GM18502 (cell line): ENCODE results near the gene EDA.
A peak's percentile ranks its signal among the peaks of the same experiment; 100 is the strongest.

Experiments used
- ATAC-seq: cut with Tn5 transposase; IDR thresholded peaks from one replicate; pipeline ENCODE4 v1.9.1; 2021; ENCODE audit warnings: mild to moderate bottlenecking; ENCODE audit not compliant: unreplicated experiment, poor library complexity

EDA gene

DNA sequence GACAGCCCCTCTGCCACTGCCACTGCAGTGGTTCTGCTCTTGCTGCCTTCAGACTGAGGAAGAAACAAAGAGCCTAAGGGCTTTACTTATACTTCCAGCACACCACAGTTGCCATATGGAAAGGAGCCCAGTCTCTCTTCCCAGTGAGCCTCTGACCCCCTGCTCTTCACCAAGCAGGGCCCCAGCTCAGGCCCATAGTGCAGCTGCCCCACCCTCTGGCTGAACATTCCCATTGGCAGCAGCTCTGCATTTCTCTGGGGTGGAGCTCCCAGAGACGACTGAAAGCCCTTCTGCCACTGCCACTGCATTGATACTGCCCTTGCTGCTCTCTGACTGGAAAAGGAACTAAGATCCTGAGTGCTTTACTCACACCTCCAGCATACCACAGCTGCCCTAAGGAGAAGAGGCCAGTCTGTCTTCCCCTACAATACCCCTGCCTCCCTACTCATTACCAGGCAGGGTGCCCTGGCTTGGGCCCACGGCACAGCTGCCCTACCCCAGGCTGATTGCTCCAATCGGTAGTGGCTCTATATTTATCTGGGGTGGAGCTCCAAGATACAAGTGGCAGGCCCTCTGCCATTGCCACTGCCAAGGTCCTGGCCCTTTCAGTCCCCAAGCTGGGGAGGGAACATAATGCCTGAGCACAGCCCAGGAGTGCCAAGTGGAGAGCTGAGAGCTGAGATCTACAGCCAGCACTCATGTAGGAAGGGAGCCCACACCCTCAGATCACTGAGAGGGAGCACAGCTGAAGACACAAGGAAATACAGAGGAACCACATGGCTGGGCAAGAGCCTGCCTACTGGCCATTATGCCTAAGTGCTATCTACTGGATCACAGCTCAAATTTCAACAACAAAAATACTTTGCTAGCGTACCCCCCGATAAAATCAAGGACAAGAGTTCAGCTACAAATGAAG lies 397.8 kb downstream of the EDA start:
- ATAC-seq: no peak

DNA sequence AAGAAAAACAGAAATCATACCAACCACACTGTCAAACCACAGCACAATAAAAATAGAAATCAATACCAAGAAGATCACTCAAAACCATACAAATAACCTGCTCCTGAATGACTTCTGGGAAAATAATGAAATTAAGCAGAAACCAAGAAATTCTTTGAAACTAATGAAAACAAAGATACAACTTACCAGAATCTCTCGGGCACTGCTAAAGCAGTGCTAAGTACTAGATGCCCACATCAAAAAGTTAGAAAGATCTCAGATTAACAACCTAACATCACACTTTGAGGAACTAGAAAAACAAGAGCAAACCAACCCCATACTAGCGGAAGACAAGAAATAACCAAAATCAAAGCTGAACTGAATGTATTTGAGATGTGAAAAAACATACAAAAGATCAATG lies 400.6 kb downstream of the EDA start:
- no peak for ATAC-seq

DNA sequence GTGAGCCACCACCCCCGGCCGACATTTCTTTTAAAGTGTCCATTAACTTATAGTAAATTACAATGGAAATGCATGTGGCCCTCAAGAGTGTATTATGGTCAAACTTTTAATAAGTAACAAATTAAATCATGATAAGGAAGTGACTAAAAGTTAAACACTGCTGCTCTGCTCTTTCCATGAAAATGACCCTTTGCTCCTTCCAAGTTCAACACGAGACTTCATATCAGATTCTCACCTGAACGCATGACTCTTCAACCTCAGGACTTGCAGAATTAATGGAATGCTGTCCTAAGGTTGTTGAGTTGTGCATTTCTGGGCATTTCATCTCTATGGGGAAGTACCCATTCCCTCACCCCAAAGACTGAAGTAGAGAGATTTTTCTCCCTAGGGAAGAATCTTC lies 406.7 kb downstream of the EDA start:
- ATAC-seq: no peak

DNA sequence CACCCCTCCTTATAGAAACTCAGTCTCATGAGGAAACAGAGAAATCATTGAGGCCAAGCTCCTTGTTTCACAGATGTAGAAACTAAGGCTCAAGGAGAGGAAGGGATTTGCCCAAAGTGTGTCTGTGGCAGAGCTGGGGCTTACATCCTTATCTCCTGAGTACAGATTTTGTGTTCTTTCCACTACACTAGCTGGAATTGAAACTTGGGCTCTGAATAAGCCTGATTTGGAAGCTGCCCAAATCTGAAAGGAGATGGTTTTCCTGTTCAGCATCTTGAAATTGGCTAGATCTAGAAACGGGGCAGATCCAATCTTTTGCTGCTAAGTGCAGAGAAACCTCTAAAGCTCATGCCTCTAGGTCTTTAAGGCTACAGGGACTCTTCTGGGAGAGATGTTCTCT lies 409.6 kb downstream of the EDA start:
- no peak for ATAC-seq

DNA sequence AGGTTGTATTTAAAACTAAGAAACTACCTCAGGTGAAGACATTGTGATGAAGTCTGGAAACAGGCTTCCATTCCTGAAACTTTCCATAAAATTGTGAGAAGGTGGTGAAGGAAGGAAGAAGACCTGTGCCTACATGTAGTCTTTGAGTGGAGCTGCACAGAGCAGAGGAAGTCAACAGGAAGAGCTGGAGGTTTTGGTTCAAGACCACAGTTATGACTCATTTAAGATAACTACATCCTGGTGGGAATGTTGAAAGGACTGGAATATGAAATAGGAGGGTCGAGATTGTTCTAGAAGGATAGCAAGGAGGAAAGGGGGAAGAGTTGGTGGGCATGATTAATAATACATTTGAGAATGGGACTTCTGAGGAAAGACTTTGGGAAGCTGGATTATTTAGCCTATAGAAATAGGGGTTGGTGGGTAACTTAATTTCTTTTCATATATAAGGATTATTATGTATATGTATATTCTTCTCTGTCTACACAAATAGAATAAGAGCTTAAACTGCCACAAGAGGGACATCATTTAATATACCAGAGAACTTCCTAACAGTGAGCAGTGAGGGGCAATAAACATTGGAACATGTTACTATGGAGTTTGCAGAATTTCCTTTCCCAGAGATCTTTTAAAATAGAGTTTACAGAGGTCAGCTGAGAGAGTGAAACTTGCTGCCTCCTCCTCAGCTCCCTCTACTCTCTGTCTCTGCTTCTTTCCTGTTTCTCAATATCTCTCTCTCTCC lies 410.4 kb downstream of the EDA start:
- no peak for ATAC-seq

DNA sequence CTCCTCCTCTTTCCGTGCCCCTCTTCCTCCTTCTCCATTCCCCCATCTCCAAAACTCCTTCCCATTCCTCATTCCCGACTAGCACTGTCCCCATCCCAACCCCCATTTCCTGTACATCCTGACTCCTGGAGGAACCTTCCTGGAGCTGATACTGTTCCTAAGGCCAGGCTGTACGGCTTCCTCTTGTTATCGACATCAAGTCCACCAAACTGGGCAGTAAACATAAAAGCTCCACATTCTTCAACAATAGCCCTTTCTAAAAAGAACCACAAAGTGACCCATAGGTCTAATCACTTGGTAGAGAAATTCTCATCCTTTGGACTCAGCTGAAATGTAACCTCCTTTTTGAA lies 410.9 kb downstream of the EDA start:
- ATAC-seq: no peak

DNA sequence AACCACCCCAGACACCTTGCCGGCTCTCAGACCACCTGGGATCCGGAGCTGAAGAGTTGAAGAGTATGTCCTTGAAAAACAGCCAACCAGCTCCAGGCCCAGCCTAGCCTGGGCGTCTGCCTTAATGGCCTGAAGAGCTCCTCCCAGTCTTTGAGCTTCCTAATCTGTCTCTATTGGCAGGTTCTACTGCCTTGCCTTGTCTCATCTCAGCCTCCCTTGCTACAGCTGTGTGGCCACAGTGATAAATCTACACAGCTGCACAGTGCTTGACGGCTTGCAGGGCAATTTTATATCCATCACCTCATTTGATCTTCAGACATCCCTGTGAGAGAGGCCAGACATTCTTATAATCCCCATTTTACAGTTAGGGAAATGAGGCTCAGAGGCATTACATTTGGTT lies 413.9 kb downstream of the EDA start:
- ATAC-seq: no peak

DNA sequence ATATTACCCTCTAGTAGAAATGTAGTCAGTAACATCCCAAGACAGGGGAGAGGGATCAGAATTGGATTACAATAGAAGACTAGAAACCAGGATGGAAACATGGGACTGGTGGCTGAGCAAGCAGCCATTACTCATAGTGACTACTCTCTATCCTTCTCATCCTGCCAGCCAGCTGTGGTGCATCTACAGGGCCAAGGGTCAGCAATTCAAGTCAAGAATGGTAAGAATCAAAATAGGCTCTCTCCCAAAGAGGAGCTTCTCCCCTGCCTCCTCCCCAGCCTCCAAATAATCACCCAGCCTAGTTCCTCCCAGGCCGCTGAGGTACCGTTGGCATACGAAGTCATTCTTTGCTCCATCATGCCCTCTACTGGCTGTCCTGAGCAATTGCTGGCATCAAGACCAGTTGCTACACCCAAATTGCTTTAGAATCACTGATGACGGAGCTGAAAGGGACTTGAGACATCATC lies 414.4 kb downstream of the EDA start:
- peak; percentile 76 for ATAC-seq

DNA sequence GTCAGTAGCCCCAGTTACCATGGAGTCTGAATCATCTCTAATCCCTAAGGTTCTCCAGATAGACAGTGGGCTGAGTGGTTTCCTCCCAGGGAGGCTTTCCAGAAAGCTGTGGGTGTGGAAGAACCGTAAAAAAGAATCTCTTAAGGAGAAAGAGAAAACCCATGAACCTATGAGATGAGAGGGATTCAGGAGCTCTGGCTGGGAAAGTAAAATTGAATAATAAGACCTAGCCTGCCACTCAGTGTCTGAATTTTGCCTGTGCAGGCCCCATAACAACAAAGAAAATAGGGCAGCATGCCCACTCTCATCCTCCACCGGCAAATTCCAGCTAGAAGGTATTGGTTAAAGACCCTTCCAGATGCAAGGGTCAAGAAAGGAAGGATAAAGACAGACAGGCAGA lies 416.9 kb downstream of the EDA start:
- ATAC-seq: no peak

DNA sequence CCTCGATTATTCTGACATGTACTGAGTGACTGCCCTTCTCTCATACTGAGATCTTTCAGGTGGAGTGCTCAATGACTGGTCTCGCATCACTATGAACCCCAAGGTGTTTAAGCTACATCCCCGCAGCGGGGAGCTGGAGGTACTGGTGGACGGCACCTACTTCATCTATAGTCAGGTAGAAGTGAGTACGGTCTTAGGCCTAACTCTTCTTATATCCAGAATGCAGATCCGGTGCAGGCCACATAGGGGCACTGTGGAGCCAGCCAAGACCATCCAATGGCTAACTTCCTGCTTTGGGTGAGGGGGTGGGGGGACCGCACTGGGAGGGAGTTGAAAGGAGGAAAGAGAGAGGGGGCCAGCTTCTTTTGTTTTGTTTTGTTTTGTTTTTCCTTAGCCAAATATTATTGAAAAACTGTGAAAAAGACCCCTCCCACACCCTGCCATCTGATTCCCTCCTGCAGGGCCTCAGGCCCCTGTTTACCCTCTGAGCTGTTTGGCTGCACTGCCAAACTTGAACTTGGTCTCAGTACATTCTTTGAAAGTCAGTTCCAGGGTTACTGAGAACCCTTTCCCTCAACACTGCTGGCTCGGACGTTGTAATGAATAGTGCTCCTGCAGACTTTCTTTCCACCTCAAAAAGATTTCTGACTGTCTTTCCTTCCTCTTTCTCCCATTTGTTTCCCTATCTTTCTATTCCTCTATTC lies 417.6 kb downstream of the EDA start:
- peak; percentile 74 for ATAC-seq

DNA sequence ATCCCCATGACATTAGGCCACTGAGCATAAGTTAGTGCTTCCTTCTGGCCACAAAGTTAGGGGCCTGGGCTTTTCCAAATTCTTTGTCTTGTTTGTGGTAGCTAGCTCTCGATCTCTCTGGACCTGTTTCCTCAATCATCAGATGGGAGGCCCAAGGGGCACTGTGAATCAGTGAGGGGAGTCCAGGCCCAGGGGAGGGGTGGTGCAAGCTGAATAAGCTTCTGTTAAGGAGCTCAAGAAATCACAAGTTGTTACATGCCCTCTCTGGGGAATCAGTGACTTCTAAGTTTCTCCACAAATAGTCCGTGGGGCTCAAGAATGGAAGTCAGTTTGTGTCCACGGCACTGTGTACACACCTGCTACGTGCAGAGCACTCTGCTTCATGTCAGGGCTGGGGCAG lies 418.7 kb downstream of the EDA start:
- no peak for ATAC-seq

DNA sequence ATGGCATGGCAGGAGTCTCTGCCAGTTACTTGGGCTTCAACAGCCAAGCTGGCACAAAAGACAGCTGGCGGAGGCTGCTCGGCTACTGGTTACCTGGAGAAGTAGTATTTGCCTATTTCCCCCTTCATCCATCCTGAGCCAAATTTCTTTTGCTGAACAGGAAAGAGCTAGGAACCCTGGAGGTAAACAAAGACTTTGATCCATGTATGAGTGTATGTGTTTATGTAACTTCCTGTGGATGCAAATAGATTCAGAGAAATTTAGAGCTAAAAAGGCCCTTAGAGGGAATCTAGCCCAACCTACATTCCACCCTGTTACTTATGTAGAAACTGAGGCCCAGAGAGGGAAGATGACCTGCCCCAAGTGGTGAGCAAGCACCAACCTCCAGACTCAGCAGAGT lies 422.6 kb downstream of the EDA start:
- no peak for ATAC-seq

DNA sequence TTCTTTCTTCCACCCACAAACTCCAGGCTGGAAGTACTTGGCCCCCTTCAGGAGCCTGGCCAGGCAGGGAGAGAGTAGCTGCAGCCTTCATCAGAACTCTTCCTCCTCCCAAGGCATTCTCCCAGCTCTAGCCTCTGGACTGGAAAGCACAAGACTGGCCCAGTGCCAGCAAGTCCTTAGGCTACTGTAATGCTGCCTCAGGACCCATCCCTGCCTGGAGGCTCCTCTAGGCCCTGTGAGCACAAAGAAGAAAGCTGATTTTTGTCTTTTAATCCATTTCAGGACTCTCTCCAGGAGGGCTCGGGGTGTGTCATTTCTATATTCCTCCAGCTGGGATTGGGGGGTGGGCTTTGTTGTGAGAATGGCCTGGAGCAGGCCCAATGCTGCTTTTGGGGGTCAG lies 423.0 kb downstream of the EDA start:
- no peak for ATAC-seq

DNA sequence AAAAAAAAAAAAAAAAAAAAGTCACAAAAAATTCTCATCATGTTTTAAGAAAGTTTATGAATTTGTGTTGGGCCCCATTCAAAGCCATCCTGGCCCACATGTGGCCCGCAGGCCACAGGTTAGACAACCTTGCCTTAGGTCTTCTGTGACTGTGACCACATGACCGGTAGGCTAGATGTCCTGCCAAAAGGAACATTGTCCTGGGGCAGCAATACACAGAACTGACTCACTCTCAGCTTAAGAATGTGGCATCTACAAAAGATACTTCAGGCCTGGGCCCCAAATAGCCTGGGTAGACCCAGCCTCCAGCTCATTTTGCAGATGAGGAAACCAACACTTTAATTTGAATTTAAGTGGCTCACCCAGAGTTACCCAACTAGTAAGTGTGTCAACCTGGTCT lies 423.8 kb downstream of the EDA start:
- no peak for ATAC-seq

DNA sequence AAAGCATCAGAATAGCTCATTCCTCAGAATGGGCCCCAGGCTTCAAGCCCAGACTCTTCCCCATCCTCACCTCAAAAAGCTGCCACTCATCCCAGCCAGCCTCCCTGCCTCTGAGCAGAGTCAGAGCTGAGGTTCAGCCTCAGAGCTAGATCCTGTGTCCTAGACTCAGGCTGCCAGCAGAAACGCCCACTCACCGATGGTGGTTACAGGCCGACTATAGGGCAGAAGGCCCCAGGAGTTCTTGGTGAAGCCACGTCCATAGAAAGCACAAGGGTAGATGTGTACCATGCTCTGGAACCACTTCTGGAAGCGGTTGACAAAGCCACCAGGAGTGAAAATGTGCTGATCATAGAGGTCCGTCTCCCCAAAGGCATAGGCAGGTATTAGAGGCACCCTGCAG lies 426.1 kb downstream of the EDA start:
- no peak for ATAC-seq

DNA sequence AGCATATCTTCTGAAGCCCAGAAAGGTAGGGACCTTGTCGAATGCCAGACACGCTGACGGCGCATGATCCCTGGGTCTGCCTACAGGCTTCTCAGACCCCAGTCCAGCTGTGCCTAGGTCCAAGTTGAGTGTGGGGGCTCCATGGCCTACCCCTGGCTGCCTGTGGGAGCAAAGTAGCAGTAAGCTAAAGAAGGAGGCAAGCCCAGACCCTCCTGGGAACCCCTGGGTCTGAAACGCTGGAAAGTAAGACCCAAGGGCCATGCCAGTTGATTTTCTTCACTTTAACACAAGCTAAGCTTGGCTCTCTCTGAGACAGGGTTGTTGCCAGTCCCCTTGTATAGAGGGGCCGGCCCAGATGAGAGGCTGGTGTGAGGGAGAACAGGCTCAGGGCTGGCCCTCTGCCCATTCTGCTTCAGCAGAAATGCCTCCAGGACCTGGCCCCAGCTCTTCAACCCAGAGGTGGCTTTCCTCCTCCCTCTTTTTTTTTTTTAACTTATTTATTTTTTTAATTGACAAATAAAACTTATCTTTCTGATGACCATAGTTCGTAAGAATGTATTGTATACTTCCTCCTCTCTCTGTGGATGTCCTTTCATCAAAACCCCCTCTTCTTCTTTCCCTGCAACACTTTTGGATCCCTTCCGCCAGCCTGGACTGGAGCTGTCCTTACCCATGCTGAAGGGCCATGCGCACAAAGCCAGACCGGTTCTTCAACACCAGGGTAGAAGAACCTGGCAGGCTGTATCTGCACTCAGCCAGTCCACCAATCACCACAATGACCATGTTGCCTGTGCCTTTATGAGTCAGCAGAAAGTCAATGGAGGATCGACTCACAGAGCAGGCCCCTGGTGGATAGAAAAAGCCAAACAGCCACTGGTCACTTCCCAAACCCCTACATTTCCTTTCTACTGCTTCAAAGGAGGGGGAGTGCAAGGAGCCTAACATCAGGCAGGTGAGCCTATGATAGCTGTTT lies 426.8 kb downstream of the EDA start:
- ATAC-seq: peak; percentile 47

DNA sequence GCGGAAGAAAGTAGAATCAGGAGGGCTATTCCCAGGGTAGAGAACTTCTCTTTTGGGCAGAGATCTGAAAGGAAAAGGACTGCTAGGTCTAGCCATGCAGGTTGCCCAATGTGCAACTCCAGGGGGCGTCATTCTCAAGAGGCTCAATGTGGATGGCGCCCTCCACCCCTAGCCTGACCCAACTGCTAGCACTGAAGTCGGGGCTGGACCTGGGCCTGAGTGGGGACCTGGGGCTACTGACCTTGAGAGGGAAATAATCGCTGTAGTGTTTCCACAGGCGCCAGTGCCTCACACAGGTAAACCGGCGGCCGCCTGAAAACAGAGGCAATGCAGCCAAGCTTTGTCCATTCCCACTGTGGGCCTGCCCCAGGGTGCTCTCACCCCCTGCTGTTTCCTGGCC lies 427.8 kb downstream of the EDA start:
- no peak for ATAC-seq

DNA sequence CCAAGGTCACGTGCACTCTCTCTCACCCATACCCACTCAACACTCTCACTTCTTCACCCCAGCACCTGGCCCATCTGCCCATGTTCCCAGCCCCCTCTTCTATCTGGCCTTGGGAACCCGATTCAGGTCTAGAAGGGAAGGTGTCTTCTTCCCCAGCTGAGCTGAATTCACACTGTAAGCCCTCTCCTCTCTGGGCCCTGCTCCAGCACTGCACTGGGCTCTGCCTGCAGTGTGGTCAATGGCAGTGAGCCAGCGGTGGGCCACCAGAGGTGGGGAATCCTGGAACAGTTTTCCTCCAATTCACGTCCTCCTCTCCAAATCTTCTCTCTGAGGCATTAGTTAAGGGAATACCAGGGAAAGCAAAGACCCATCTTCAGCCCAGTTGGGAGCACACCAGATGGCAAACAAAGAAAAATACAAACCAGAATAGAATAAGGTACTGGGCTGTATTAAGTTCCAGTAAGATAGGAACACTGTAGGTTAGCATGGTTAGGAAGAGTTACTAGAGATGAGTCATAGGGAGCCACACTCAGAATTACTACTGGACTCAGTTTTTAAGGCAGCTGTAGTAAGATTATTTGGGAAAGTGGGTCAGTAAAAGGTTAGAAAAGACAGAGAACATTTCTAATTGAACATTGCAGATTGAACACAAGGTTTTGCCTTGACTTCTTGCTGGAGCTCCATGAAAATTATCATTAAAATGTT lies 428.8 kb downstream of the EDA start:
- ATAC-seq: no peak

DNA sequence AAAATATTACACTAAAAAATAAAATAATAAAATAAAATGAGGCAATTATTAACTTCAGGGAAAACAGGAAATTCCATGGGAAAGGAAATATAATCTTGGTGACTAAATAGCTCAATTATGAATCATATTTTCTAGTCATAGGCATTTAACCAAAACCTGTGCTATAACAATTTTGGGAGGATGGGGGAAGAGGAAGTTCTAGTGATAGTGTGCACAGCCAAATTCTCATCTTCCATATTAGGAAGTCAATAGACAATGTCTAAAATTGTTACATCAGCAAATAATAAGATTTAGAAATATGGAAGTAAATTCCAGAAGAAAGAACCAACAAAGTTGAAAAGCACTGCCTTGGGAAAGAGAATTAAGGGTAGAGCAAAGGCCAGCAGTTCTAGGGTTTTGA lies 431.1 kb downstream of the EDA start:
- ATAC-seq: no peak
